C4-2B (cell line): ENCODE results near the gene RORC.

ENCODE experiments used
- CTCF ChIP-seq: fragments of 450-650 bp; conservative IDR thresholded peaks from 2 replicates; pipeline ENCODE4 v1.5.1; 2017; ENCODE audit warnings: mild to moderate bottlenecking
- ZFX ChIP-seq: fragments of 450-650 bp; IDR thresholded peaks from 2 replicates; pipeline ENCODE4 v1.6.1; 2017

- TF ChIP-seq CTCF (no peak), ZFX (no peak)
These were observed 16.4 kb upstream of the RORC start for GRCh38 chr1:151847867-151848596.
